SKM-1 (cell line): ENCODE results near the gene CFI.
A peak's percentile ranks its signal among the peaks of the same experiment; 100 is the strongest.

ENCODE experiments used
- DNase-seq: peaks from one replicate; lab custom pipeline; 2025; ENCODE audit not compliant: unreplicated experiment; lab: John Stamatoyannopoulos, UW

The CFI gene

GRCh38 chr4:109801895-109802319 lies at the start of gene CFI:
Gene CFI (minus strand): TSS chr4:109801999. CDS start chr4:109801971, 28 bp downstream.
- no peak for DNase-seq

GRCh38 chr4:109850601-109851000 lies 48.8 kb upstream of the CFI start:
- DNase-seq, result no peak

GRCh38 chr4:109848501-109848900 lies 46.7 kb upstream of the CFI start:
- DNase-seq, result no peak

GRCh38 chr4:109847896-109848442 lies 46.2 kb upstream of the CFI start, which contains the start of gene LRIT3:
Gene LRIT3 (plus strand): TSS chr4:109848107. CDS start chr4:109848202, 95 bp downstream.
- DNase-seq, result no peak

- no peak for DNase-seq
Observed at GRCh38 chr4:109846395-109847098, 44.7 kb upstream of the CFI start.

- DNase-seq, result no peak
Observed at GRCh38 chr4:109836985-109837384, 35.2 kb upstream of the CFI start.

- DNase-seq, result no peak
Observed at GRCh38 chr4:109833756-109834155, 32.0 kb upstream of the CFI start.

GRCh38 chr4:109827672-109828071 lies 25.9 kb upstream of the CFI start, which contains the start of gene RRH:
Gene RRH (plus strand): TSS chr4:109827972. CDS start chr4:109828028, 56 bp downstream.
- DNase-seq, result no peak

- no peak for DNase-seq
Observed at GRCh38 chr4:109826719-109827118, 24.9 kb upstream of the CFI start.

GRCh38 chr4:109821185-109821584 lies 19.4 kb upstream of the CFI start:
- DNase-seq, result no peak

- no peak for DNase-seq
Observed at GRCh38 chr4:109820563-109820962, 18.8 kb upstream of the CFI start.

GRCh38 chr4:109818268-109818667 lies 16.5 kb upstream of the CFI start:
- no peak for DNase-seq

- DNase-seq, result no peak
Observed at GRCh38 chr4:109816894-109817293, 15.1 kb upstream of the CFI start.

- no peak for DNase-seq
Observed at GRCh38 chr4:109816082-109816442, 14.3 kb upstream of the CFI start.

- DNase-seq, result peak; percentile 79
Observed at GRCh38 chr4:109815151-109816081, 13.6 kb upstream of the CFI start, which contains the start of gene GAR1. Gene GAR1 (plus strand): TSS chr4:109815762. CDS start chr4:109816165, 403 bp downstream.

- no peak for DNase-seq
Observed at GRCh38 chr4:109811707-109812106, 9.9 kb upstream of the CFI start.

- DNase-seq, result no peak
Observed at GRCh38 chr4:109810552-109811387, 9.0 kb upstream of the CFI start.

GRCh38 chr4:109809655-109810054 lies 7.9 kb upstream of the CFI start:
- DNase-seq, result no peak

GRCh38 chr4:109803924-109804571 lies 2.2 kb upstream of the CFI start:
- DNase-seq, result peak; percentile 3
